ENCODE results near the gene SHE.

DNA sequence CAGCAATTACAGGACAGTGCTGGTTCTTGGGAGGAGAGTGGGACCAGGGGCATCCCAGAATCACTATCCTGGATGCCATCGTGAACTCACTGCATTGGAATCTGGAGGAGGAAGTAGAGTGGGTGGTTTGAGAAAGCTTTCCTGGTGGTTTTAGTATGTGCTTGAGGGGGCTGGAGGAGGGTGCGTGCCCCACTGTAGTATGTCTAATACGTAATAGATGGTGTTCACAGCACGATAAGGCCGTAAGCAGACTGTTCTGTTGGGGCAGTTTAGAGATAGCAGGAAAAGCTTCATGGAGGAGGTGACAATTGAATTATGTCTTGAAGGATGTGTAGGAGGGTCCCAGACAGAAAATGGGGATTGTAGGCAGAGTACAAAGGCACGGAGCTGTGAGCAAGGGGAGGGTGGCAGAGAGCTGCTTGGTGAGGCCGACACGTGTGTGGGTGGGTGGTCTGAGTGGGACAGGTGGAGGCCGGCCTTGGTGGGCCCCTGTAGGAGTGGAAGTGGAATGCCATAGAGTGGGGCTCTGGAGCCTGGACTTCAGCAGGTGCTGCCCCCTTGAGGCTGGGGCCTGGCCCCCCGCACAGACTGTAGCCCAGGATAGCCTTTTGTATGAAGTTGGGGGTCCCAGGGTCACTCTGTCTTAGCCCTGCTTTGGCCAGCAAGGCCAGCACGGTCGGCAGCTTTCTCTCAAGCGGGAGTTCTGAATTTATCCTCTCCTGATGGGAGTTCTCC is 60.0 kb downstream of the SHE start:
- TF ChIP-seq, protein P1, sequence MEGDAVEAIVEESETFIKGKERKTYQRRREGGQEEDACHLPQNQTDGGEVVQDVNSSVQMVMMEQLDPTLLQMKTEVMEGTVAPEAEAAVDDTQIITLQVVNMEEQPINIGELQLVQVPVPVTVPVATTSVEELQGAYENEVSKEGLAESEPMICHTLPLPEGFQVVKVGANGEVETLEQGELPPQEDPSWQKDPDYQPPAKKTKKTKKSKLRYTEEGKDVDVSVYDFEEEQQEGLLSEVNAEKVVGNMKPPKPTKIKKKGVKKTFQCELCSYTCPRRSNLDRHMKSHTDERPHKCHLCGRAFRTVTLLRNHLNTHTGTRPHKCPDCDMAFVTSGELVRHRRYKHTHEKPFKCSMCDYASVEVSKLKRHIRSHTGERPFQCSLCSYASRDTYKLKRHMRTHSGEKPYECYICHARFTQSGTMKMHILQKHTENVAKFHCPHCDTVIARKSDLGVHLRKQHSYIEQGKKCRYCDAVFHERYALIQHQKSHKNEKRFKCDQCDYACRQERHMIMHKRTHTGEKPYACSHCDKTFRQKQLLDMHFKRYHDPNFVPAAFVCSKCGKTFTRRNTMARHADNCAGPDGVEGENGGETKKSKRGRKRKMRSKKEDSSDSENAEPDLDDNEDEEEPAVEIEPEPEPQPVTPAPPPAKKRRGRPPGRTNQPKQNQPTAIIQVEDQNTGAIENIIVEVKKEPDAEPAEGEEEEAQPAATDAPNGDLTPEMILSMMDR (conservative IDR thresholded peaks at IDR 0.05 in 1 of 2, IDR thresholded peaks at IDR 0.05 in 1 of 2; ENCODE audit: low read depth in 1 of 2, low read length in 2 of 2), result peak in 1 of 2 donors; percentile 28
- TF ChIP-seq EZH2 (IDR thresholded peaks at IDR 0.05; ENCODE audit: low read length, missing control alignments), result no peak

All from fibroblast of lung (primary cell).